Mammary epithelial cell (primary cell): ENCODE data around the gene TTLL9.

Source experiments
- CTCF ChIP-seq, 2 donors: IDR thresholded peaks in 1 of 2; conservative IDR thresholded peaks in 1 of 2; 2 replicates each; pipeline ENCODE4 v1.5.1; 2011 to 2012; ENCODE audit warnings: inconsistent platforms in 2 of 2, low read length in 2 of 2, mild to moderate bottlenecking in 2 of 2, control low read depth in 1 of 2, low read depth in 1 of 2; ENCODE audit not compliant: insufficient read depth in 1 of 2; ENCODE audit errors: extremely low read depth in 1 of 2
- EZH2 ChIP-seq: IDR thresholded peaks from 2 replicates; pipeline ENCODE4 v1.6.1; 2012; ENCODE audit warnings: low read length, inconsistent platforms, borderline replicate concordance

DNA sequence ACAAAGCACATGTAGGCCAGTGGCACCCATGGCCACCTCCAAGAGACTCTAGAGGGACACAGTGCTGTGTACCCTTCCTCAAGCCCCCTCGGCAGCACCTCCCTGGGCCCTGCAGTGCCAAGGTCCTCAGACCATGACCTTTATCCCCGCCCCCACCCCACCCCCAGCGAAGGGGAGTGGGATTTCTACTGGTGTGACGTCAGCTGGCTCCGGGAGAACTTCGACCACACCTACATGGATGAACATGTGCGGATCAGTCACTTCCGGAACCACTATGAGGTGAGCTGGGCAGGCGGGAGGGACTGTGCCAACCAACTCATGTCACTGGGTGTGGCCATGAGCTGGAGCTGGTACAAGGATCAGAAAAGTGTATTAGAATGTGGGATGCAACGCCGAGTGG lies 38.0 kb downstream of the TTLL9 start:
- TF ChIP-seq CTCF (conservative IDR thresholded peaks at IDR 0.05 in 1 of 2, IDR thresholded peaks at IDR 0.05 in 1 of 2; ENCODE audit: extremely low read depth in 1 of 2, insufficient read depth in 1 of 2, low read depth in 1 of 2, low read length in 2 of 2) (no peak), EZH2 (no peak)
